ENCODE measurements around the gene WDR72. TPM values are rescaled to one million over a fixed set of nuclear protein-coding genes. Genes with fewer than 3 reads are reported as not detected.

WDR72 gene
- total RNA-seq, 2 experiments from 2014 or later, result not detected

DNA sequence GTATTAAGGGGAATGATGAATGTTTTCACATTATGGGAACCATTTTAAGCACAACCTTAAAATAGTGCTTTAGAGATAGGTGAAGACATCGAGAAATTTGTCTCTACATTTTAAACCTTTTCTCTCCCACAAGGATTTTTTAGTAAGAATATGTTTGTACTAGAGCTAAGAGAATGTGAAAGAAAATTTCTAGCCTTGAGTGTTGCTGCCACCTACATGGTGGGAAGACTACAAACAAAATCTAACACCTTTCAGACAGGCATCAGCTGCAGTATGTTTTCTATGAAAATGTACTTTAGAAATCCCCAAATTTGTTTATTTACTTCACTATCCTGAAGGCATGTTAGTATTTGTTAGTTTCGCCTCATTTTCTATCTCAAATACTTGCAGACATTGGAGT is 247.4 kb downstream of the WDR72 start:
- ChIA-PET CTCF (ENCODE audit: unreplicated experiment) (no interaction called here), POLR2A (no interaction called here)
- Histone ChIP-seq H3K9me2 (ENCODE audit: insufficient read depth, low read length) (no peaks in the 10 kb centered on the region), H3K4me3 (ENCODE audit: low read depth, low read length, poor library complexity, severe bottlenecking) (no peak overlapping the region), H3K4me2 (ENCODE audit: low read length) (no peak overlapping the region), H3K27ac (ENCODE audit: low read depth, low read length, poor library complexity, severe bottlenecking) (no peak overlapping the region), H4K20me1 (ENCODE audit: insufficient read depth, low read length) (no peaks in the 10 kb centered on the region), H2AFZ (ENCODE audit: low read length) (no peak overlapping the region), H3K36me3 (ENCODE audit: insufficient read depth, low read length) (no peaks in the 10 kb centered on the region), H3K9me3 (ENCODE audit: low read length) (no peaks in the 10 kb centered on the region), H3K79me2 (ENCODE audit: insufficient read depth, low read depth, low read length) (no peaks in the 10 kb centered on the region), H3K4me1 (ENCODE audit: insufficient read depth, low read length, poor library complexity, severe bottlenecking) (no peaks in the 10 kb centered on the region)
- intact Hi-C loops (cut with micrococcal nuclease; ENCODE audit: unreplicated experiment), result no loop called here
- TF ChIP-seq EZH2phosphoT487 (IDR thresholded peaks at IDR 0.05; ENCODE audit: borderline replicate concordance, low read depth, low read length), result no peak
- TF ChIP-seq, protein P1, sequence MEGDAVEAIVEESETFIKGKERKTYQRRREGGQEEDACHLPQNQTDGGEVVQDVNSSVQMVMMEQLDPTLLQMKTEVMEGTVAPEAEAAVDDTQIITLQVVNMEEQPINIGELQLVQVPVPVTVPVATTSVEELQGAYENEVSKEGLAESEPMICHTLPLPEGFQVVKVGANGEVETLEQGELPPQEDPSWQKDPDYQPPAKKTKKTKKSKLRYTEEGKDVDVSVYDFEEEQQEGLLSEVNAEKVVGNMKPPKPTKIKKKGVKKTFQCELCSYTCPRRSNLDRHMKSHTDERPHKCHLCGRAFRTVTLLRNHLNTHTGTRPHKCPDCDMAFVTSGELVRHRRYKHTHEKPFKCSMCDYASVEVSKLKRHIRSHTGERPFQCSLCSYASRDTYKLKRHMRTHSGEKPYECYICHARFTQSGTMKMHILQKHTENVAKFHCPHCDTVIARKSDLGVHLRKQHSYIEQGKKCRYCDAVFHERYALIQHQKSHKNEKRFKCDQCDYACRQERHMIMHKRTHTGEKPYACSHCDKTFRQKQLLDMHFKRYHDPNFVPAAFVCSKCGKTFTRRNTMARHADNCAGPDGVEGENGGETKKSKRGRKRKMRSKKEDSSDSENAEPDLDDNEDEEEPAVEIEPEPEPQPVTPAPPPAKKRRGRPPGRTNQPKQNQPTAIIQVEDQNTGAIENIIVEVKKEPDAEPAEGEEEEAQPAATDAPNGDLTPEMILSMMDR (conservative IDR thresholded peaks at IDR 0.05; ENCODE audit: low read length), result peak; percentile 31; the same call in 1 of the 2 replicates
- no TSS peak for BruUV-seq (replicated peaks)
- no peak for DNase-seq (ENCODE audit: low spot score)

DNA sequence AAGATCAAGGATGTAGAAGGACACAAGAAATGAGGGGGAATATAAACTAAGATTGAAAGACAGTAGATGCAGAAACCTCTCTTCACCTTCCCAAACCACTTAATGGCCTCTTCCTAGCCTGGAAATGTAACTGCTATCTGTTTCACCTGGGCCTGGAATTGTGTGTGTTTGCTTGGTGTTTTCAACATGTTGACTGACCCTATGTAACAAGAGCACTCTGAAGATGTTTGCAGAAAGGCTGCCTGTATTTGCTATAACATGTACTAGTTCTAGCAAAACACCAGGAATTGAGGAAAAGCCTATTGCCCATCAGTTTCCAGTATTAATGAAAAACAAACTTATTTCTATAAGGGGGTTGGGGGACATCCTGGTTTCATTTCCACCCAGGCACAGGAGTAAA is 248.3 kb downstream of the WDR72 start:
- no peak overlapping the region for H3K27ac ChIP-seq (ENCODE audit: low read depth, low read length, poor library complexity, severe bottlenecking)
- no peak overlapping the region for H3K4me2 ChIP-seq (ENCODE audit: low read length)
- no peaks in the 10 kb centered on the region for H4K20me1 ChIP-seq (ENCODE audit: insufficient read depth, low read length)
- DNase-seq (ENCODE audit: low spot score), result no peak
- no peaks in the 10 kb centered on the region for H3K4me1 ChIP-seq (ENCODE audit: insufficient read depth, low read length, poor library complexity, severe bottlenecking)
- no peaks in the 10 kb centered on the region for H3K9me3 ChIP-seq (ENCODE audit: low read length)
- POLR2A ChIA-PET, result no interaction called here
- H3K79me2 ChIP-seq (ENCODE audit: insufficient read depth, low read depth, low read length), result no peaks in the 10 kb centered on the region
- H3K36me3 ChIP-seq (ENCODE audit: insufficient read depth, low read length), result no peaks in the 10 kb centered on the region
- BruUV-seq (replicated peaks), result no TSS peak
- no peak overlapping the region for H3K4me3 ChIP-seq (ENCODE audit: low read depth, low read length, poor library complexity, severe bottlenecking)
- CTCF ChIA-PET (ENCODE audit: unreplicated experiment), result no interaction called here
- TF ChIP-seq EZH2phosphoT487 (IDR thresholded peaks at IDR 0.05; ENCODE audit: borderline replicate concordance, low read depth, low read length), result no peak
- TF ChIP-seq, protein P1 (conservative IDR thresholded peaks at IDR 0.05; ENCODE audit: low read length), result no peak
- H2AFZ ChIP-seq (ENCODE audit: low read length), result no peak overlapping the region
- no peaks in the 10 kb centered on the region for H3K9me2 ChIP-seq (ENCODE audit: insufficient read depth, low read length)
- intact Hi-C loops (cut with micrococcal nuclease; ENCODE audit: unreplicated experiment), result no loop called here

DNA sequence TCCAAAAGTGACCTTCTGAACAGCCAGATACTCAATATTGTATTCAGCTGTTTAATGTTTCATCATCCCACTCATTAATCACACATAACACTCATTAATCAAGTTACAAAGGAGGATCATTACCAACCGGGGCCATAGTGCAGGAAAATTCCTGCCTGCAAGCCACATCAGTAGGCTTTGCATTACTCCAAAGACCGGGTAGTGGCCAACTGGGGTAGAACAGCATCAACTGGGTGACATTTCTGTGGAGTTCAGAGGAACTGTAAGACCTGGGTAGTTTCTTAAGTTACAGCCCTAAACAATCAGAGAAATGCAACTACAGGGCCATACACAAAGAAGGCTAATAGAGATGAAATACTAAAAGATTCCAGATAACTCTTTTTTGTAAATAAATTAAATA is 253.1 kb downstream of the WDR72 start:
- Histone ChIP-seq H3K79me2 (ENCODE audit: insufficient read depth, low read depth, low read length) (no peaks in the 10 kb centered on the region), H3K9me2 (ENCODE audit: insufficient read depth, low read length) (no peaks in the 10 kb centered on the region), H3K4me3 (ENCODE audit: low read depth, low read length, poor library complexity, severe bottlenecking) (no peak overlapping the region), H3K27ac (ENCODE audit: low read depth, low read length, poor library complexity, severe bottlenecking) (no peak overlapping the region), H3K4me2 (ENCODE audit: low read length) (no peak overlapping the region), H2AFZ (ENCODE audit: low read length) (no peak overlapping the region), H3K36me3 (ENCODE audit: insufficient read depth, low read length) (no peaks in the 10 kb centered on the region), H3K4me1 (ENCODE audit: insufficient read depth, low read length, poor library complexity, severe bottlenecking) (no peaks in the 10 kb centered on the region), H3K9me3 (ENCODE audit: low read length) (no peaks in the 10 kb centered on the region), H4K20me1 (ENCODE audit: insufficient read depth, low read length) (no peaks in the 10 kb centered on the region)
- CTCF ChIA-PET (ENCODE audit: unreplicated experiment), result no interaction called here
- POLR2A ChIA-PET, result interaction anchor here (1.0 kb wide), 1 partner anchor 281 kb away, joined by 3 read pairs; no protein-coding TSS in a partner anchor
- BruUV-seq (replicated peaks), result no TSS peak
- TF ChIP-seq, protein P1 (conservative IDR thresholded peaks at IDR 0.05; ENCODE audit: low read length), result no peak
- TF ChIP-seq EZH2phosphoT487 (IDR thresholded peaks at IDR 0.05; ENCODE audit: borderline replicate concordance, low read depth, low read length), result no peak
- no peak for DNase-seq (ENCODE audit: low spot score)
- intact Hi-C loops (cut with micrococcal nuclease; ENCODE audit: unreplicated experiment), result no loop called here
